ENCODE data around the gene SCAND1. TPM values are rescaled to one million over a fixed set of nuclear protein-coding genes. Genes with fewer than 3 reads are reported as not detected.
A peak's percentile ranks its signal among the peaks of the same experiment; 100 is the strongest.

The SCAND1 gene
- total RNA-seq, 2 donors from 2014 or later, result 63.0 to 192 TPM

GRCh38 chr20:35994994-35995453, 40.7 kb upstream of the SCAND1 start:
- H3K36me3 ChIP-seq (replicated peaks in 1 of 2; ENCODE audit: insufficient read depth in 1 of 2, low read depth in 2 of 2), result no peaks in the 10 kb centered on the region
- DNase-seq (peak; percentile 85 to 93 (median 86)), ATAC-seq (peak; percentile 88)
- no peak overlapping the region for H3K27ac ChIP-seq
- no peak overlapping the region for H3K4me3 ChIP-seq
- H3K4me1 ChIP-seq, result no peaks in the 10 kb centered on the region
- TF ChIP-seq POLR2A (IDR thresholded peaks at IDR 0.05), result no peak
- peak; percentile 83 to 90 (median 89) for TF ChIP-seq CTCF (IDR thresholded peaks at IDR 0.05)
- no peaks in the 10 kb centered on the region for H3K9me3 ChIP-seq
- 2% methylated on average over 6 of the region's 6 CpGs for WGBS, 2 donors
- intact Hi-C loops (cut with DNase I), result loop anchor here (5.0 kb wide), 1 partner anchor 142 kb away; no protein-coding TSS in a partner anchor
- no peaks in the 10 kb centered on the region for H3K27me3 ChIP-seq

GRCh38 chr20:35992713-35993335, 38.5 kb upstream of the SCAND1 start:
- Histone ChIP-seq H3K27ac (no peak overlapping the region), H3K36me3 (replicated peaks in 1 of 2; ENCODE audit: insufficient read depth in 1 of 2, low read depth in 2 of 2) (no peaks in the 10 kb centered on the region)
- TF ChIP-seq CTCF (IDR thresholded peaks at IDR 0.05) (peak; percentile 57 to 82 (median 76)), POLR2A (IDR thresholded peaks at IDR 0.05) (no peak)

GRCh38 chr20:35991142-35991771, 37.0 kb upstream of the SCAND1 start:
- Histone ChIP-seq H3K4me1 (no peaks in the 10 kb centered on the region), H3K27me3 (no peaks in the 10 kb centered on the region), H3K9me3 (no peaks in the 10 kb centered on the region), H3K36me3 (replicated peaks in 1 of 2; ENCODE audit: insufficient read depth in 1 of 2, low read depth in 2 of 2) (no peaks in the 10 kb centered on the region), H3K4me3 (no peak overlapping the region), H3K27ac (no peak overlapping the region)
- DNase-seq, result peak; percentile 43 to 65 (median 46)
- peak; percentile 51 for ATAC-seq
- TF ChIP-seq POLR2A (IDR thresholded peaks at IDR 0.05) (no peak), CTCF (IDR thresholded peaks at IDR 0.05) (peak in 6 of 7 experiments; percentile 22 to 55 (median 44))
- WGBS, 2 donors, result 17 to 21% methylated on average over 3 of the region's 3 CpGs
- intact Hi-C loops (cut with DNase I), result no loop called here

More at GRCh38 chr20:35992713-35993335, 38.5 kb upstream of the SCAND1 start:
- WGBS, 2 donors, result 0 to 7% methylated on average over 6 of the region's 6 CpGs
- H3K9me3 ChIP-seq, result no peaks in the 10 kb centered on the region
- no peaks in the 10 kb centered on the region for H3K27me3 ChIP-seq
- intact Hi-C loops (cut with DNase I), result no loop called here
- DNase-seq (peak; percentile 36 to 59 (median 51)), ATAC-seq (peak; percentile 78)
- H3K4me3 ChIP-seq, result no peak overlapping the region
- no peaks in the 10 kb centered on the region for H3K4me1 ChIP-seq

GRCh38 chr20:35988910-35989463, 34.7 kb upstream of the SCAND1 start:
- DNase-seq (no peak), ATAC-seq (no peak)
- H3K9me3 ChIP-seq, result no peaks in the 10 kb centered on the region
- no peak overlapping the region for H3K4me3 ChIP-seq
- H3K27me3 ChIP-seq, result no peaks in the 10 kb centered on the region
- no peaks in the 10 kb centered on the region for H3K36me3 ChIP-seq (replicated peaks in 1 of 2; ENCODE audit: insufficient read depth in 1 of 2, low read depth in 2 of 2)
- no peaks in the 10 kb centered on the region for H3K4me1 ChIP-seq
- 59 to 70% methylated on average over 2 of the region's 2 CpGs for WGBS, 2 donors
- intact Hi-C loops (cut with DNase I), result no loop called here
- no peak for TF ChIP-seq POLR2A (IDR thresholded peaks at IDR 0.05)
- TF ChIP-seq CTCF (IDR thresholded peaks at IDR 0.05), result no peak
- no peak overlapping the region for H3K27ac ChIP-seq
